ENCODE measurements around the gene NCOA1. TPM values are rescaled to one million over a fixed set of nuclear protein-coding genes. Genes with fewer than 3 reads are reported as not detected.

The NCOA1 gene
- total RNA-seq, 1 donor from 2014 or later, result 48.4 TPM

DNA sequence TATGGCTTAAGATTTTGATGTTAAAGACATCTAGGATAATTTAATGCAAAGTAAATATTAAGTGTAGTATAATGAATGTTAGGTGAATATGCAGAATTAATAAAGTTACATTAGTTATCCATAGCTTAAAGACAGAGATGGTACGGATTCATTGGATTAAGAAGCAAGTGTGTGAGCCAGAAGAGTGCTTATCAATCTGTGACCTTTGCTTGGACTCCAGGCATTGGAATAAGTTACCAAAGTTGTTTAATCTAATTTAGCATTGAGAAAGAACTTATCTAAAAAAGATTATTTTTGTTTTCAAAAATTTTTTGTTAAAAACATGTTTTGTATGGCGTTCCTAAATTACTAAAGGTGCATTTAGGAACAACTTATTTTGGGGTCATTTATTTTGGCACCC lies 23.8 kb downstream of the NCOA1 start:
- Histone ChIP-seq H3K27me3 (no peaks in the 10 kb centered on the region), H3K4me3 (no peak overlapping the region), H3K27ac (no peak overlapping the region), H3K36me3 (no peaks in the 10 kb centered on the region), H3K4me1 (peaks cover 54% of the 10 kb centered on the region), H3K9me3 (no peaks in the 10 kb centered on the region)
- no peak for TF ChIP-seq POLR2A (IDR thresholded peaks at IDR 0.05)
- TF ChIP-seq, protein P1, sequence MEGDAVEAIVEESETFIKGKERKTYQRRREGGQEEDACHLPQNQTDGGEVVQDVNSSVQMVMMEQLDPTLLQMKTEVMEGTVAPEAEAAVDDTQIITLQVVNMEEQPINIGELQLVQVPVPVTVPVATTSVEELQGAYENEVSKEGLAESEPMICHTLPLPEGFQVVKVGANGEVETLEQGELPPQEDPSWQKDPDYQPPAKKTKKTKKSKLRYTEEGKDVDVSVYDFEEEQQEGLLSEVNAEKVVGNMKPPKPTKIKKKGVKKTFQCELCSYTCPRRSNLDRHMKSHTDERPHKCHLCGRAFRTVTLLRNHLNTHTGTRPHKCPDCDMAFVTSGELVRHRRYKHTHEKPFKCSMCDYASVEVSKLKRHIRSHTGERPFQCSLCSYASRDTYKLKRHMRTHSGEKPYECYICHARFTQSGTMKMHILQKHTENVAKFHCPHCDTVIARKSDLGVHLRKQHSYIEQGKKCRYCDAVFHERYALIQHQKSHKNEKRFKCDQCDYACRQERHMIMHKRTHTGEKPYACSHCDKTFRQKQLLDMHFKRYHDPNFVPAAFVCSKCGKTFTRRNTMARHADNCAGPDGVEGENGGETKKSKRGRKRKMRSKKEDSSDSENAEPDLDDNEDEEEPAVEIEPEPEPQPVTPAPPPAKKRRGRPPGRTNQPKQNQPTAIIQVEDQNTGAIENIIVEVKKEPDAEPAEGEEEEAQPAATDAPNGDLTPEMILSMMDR (IDR thresholded peaks at IDR 0.05), result no peak
- intact Hi-C loops (cut with DNase I), result no loop called here
- no peak for DNase-seq (ENCODE audit: extremely low spot score in 2 of 2)

DNA sequence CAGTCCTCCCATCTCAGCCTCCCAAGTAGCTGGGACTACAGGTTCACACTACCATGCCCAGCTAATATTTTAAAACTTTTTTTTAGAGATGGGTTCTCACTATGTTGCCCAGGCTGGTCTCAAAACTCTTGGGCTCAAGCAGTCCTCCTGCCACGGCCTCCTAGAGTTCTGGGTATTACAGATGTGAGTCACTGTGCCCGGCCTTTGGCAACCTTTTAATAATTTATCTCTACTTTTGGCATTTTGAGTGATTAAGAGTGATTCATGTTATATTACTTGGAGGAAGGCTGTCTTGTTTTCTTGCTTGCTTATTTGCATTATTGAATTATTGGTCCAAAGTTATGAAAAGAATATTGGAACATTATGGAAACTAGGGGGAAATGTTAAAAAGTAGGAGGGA lies 24.3 kb downstream of the NCOA1 start:
- TF ChIP-seq, protein P1 (IDR thresholded peaks at IDR 0.05), result no peak
- no peak for TF ChIP-seq POLR2A (IDR thresholded peaks at IDR 0.05)
- no peak for TF ChIP-seq POLR2AphosphoS5 (IDR thresholded peaks at IDR 0.05; ENCODE audit: insufficient read depth in 1 of 2, low read depth in 1 of 2)
- no peak for DNase-seq (ENCODE audit: extremely low spot score in 2 of 2)
- H3K27me3 ChIP-seq, result no peaks in the 10 kb centered on the region
- H3K4me1 ChIP-seq, result peaks cover 50% of the 10 kb centered on the region
- H3K27ac ChIP-seq, result no peak overlapping the region
- no peaks in the 10 kb centered on the region for H3K36me3 ChIP-seq
- no peaks in the 10 kb centered on the region for H3K9me3 ChIP-seq
- intact Hi-C loops (cut with DNase I), result no loop called here
- H3K4me3 ChIP-seq, result no peak overlapping the region

DNA sequence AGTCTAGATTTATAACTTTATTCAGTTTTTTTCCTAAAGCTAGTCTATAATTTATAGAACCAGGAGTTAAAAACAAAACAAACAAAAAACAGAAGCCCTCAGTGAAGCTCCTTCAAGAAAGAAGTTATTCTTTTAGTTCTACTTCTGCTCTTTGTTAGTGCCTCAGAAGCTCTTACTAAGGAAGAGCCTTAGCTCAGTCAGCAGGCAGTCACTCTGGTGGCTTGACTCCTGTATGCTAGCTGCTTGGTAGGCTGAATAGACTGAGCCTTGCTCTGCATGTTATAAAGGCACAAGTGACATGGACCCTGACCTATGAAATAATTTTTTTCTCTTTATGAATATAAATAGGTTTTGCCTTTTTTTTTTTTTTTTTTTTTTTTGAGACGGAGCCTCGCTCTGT lies 24.8 kb downstream of the NCOA1 start:
- no peaks in the 10 kb centered on the region for H3K27me3 ChIP-seq
- no peaks in the 10 kb centered on the region for H3K36me3 ChIP-seq
- intact Hi-C loops (cut with DNase I), result no loop called here
- DNase-seq (ENCODE audit: extremely low spot score in 2 of 2), result no peak
- H3K4me1 ChIP-seq, result peaks cover 50% of the 10 kb centered on the region
- no peaks in the 10 kb centered on the region for H3K9me3 ChIP-seq
- H3K27ac ChIP-seq, result no peak overlapping the region
- no peak overlapping the region for H3K4me3 ChIP-seq
- TF ChIP-seq POLR2AphosphoS5 (IDR thresholded peaks at IDR 0.05; ENCODE audit: insufficient read depth in 1 of 2, low read depth in 1 of 2), result no peak
- TF ChIP-seq POLR2A (IDR thresholded peaks at IDR 0.05), result no peak
- TF ChIP-seq, protein P1 (IDR thresholded peaks at IDR 0.05), result no peak

DNA sequence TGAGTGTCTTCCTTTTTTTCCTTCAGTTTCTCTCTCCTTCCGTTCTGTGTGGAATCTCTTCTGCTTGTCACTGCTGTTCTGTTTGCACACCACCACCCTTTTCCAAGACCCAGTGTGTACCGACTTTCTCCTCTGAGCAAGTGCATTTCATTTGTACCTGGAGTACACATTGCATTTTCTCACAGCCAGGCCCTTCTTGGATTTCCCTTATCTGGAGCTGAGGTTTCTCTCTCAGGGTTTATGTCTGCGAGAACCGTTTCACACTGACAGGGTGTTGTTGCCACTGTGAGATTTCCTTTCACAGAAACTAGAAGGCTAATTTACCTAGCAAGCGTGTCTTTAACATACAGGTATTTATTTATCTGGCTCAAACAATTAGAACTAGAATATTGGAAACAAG lies 26.2 kb downstream of the NCOA1 start:
- H3K4me3 ChIP-seq, result no peak overlapping the region
- no peaks in the 10 kb centered on the region for H3K36me3 ChIP-seq
- no peak for DNase-seq (ENCODE audit: extremely low spot score in 2 of 2)
- no peak for TF ChIP-seq POLR2A (IDR thresholded peaks at IDR 0.05)
- H3K27me3 ChIP-seq, result no peaks in the 10 kb centered on the region
- H3K9me3 ChIP-seq, result no peaks in the 10 kb centered on the region
- intact Hi-C loops (cut with DNase I), result no loop called here
- H3K4me1 ChIP-seq, result peaks cover 49% of the 10 kb centered on the region
- H3K27ac ChIP-seq, result no peak overlapping the region

DNA sequence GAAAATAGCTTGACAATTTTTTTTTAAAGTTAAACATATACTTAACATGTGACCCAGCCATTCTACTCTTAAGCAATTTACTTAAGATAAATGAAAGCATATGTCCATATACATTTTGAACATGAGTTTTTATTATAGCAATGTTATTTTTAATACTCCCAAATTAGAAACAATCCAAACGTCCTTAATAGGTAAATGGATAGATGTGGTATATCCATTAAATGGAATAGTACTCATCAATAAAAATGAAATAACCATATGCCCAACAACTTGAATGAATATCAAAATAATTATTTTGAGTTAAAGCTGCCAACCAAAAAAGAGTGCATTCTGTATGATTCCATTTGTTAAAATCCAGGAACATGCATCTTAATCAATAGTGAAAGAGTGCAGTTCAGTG lies 29.1 kb downstream of the NCOA1 start:
- no peak overlapping the region for H3K27ac ChIP-seq
- H3K4me3 ChIP-seq, result no peak overlapping the region
- TF ChIP-seq, protein P1 (IDR thresholded peaks at IDR 0.05), result no peak
- TF ChIP-seq POLR2A (IDR thresholded peaks at IDR 0.05) (no peak), POLR2AphosphoS5 (IDR thresholded peaks at IDR 0.05; ENCODE audit: insufficient read depth in 1 of 2, low read depth in 1 of 2) (no peak)
- H3K27me3 ChIP-seq, result no peaks in the 10 kb centered on the region
- intact Hi-C loops (cut with DNase I), result no loop called here
- DNase-seq (ENCODE audit: extremely low spot score in 2 of 2), result no peak
- H3K9me3 ChIP-seq, result no peaks in the 10 kb centered on the region
- H3K4me1 ChIP-seq, result peaks cover 27% of the 10 kb centered on the region
- no peaks in the 10 kb centered on the region for H3K36me3 ChIP-seq

Measured in vagina (tissue), 2 donors.